Fibroblast of skin of right biceps (primary cell): ENCODE results near the gene TP73.
"Not testable (repeated sequence)": the region's sequence is repeated elsewhere in the genome, so short reads cannot be mapped to it uniquely, and the experiment has no call there.

Experiments used
- DNase-seq: peaks from one replicate; pipeline ENCODE4 v3.0.0-alpha.2; 2013

The TP73 gene

GRCh38 chr1:3618881-3619671 lies 33.2 kb upstream of the TP73 start:
- DNase-seq: peak; percentile 73

DNA sequence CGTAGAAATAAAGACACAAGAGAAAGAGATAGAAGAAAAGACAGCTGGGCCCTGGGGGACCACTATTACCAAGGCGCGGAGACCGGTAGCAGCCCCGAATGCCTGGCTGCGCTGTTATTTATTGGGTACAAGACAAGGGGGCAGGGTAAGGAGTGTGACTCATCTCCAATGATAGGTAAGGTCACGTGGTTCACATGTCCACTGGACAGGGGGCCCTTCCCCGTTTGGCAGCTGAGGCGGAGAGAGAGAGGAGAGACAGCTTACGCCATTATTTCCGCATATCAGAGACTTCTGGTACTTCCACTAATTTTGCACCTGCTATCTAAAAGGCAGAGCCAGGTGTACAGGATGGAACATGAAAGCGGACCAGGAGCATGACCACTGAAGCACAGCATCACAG lies 31.6 kb upstream of the TP73 start:
- no peak for DNase-seq

DNA sequence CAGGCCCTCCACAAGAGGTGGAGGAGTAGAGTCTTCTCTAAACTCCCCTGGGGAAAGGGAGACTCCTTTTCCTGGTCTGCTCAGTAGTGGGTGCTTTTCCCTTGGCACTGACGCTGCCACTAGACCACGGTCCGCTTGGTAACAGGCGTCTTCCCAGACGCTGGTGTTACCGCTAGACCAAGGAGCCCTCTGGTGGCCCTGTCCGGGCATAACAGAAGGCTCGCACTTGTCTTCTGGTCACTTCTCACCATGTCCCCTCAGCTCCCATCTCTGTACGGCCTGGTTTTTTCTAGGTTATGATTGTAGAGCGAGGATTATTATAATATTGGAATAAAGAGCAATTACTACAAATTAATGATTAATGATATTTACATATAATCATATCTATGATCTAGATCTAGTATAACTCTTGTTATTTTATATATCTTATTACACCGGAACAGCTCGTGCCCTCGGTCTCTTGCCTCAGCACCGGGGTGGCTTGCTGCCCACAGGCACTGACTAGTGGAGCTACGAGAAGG lies 31.1 kb upstream of the TP73 start:
- peak; percentile 31 for DNase-seq

GRCh38 chr1:3622102-3622501 lies 30.2 kb upstream of the TP73 start:
- DNase-seq: not testable (repeated sequence)

- DNase-seq: no peak
Measured at GRCh38 chr1:3623441-3624199, 28.7 kb upstream of the TP73 start.

DNA sequence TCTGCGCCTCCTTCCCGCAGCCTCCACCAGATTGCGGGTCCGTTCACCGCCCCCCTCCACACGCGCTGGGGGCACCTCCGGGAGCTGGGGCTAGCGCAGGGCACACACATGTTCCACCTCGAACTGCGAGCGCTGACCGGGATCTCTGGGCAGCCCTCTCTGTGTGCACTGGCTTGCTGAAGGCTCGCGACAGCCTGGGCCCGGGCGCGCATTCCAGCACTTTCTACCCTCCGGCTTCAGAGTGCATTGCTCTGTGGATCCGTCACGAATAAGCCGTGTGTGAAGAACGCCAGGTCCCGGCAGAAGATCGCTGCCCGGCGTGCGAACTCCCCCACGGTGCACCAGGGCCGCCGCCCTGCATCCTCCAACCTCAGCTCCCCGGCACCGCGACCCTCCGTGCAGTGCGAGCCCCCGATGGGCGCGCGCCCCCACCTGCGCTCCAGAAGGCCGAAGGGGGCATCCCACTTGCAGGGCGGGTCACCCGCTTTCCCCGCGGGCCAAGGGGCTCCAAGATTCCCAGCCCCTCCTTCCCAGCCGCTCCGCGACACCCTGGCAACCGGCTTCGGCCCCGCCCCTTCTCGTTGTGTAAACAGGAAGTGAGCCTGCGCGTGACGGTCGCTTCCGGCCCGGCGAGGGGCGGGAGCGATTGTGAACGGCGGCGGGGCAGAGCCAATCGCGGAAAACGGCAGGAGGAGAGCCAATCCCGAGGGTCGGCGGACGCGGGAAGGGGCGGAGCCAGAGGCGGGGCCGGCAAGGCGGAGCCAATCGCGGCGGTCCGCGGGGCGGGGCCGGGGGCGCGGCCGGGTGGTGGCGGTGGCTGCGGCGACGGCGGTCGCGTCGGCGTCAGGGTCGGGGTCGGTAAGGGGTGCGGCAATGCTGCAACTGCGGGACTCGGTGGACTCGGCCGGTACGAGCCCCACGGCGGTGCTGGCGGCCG lies 27.8 kb upstream of the TP73 start, which contains the start of gene TPRG1L:
TSS of gene TPRG1L (plus strand) at position 816 of the 937 bp plus-strand sequence. CDS start at position 874, 58 bp downstream.
- peak; percentile 94 for DNase-seq

DNA sequence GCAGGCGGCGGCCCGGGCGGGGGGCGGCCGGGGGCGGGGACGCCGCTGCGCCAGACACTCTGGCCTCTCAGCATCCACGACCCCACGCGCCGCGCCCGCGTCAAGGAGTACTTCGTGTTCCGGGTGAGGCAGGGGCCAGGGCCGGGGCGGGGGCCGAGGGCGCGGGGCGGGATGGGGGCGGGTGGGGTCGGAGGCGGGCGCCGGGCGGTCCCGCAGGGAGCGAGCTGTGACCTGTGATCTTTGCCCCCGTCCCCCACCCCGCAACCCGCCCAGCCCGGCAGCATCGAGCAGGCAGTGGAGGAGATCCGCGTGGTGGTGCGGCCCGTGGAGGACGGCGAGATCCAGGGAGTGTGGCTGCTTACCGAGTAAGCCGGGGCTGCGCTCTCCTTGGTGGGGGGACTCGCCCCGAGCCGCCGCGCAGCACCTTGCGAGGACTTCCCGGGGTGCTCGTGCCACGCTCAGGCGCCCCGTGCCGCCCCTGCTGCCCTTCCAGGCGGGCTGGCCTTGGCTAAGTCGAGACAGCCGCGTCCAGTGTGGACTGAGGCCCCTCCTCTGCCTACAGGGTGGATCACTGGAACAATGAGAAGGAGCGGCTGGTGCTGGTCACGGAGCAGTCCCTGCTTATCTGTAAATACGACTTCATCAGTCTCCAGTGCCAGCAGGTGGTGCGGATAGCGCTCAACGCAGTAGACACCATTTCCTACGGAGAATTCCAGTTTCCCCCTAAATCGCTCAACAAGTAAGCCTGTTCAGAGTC lies 27.0 kb upstream of the TP73 start:
- DNase-seq: no peak

DNA sequence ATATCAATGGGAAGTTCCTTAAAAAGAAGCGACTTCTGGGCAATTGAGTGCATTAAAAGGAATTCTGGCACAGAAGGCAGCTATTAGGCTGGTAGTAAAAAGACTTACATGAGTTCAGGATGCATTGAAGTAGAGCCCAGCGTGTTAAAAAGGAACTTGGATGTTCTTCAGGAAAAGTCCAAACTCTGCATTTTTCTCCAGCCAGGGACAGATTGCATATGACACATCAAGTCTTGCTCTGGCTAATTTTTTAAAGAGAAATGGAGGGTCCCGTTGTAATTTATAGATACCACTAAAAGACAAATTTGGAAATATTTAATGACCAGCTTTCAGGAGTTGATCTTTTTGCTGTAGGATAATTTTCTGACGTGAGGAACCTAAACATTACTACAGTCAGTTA lies 26.3 kb upstream of the TP73 start:
- DNase-seq: no peak

- DNase-seq: no peak
Measured at GRCh38 chr1:3627515-3628253, 24.6 kb upstream of the TP73 start.

GRCh38 chr1:3628445-3628844 lies 23.9 kb upstream of the TP73 start:
- DNase-seq: no peak

- DNase-seq: no peak
Measured at GRCh38 chr1:3629561-3630160, 22.7 kb upstream of the TP73 start.

DNA sequence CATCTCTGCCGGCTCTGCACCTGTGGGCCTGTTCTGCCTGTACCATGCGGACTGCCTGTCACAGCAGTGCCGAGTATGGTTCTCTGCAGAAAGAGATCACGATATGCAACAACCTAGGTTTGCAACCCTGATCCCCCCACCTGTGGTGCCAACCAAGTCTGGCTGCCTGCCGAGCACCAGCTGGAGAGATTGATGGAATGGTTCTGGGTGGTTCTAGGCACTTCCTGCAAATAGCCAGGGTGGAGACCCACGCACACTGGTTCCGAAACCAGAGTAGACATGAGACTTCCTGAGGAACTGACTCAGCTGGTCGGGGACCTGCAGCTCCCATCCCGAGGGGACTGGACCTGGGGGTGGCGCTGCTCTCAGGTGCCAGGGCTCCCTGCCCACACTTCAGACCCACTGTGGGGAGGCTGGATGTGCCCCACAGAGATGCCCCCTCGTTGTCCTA lies 22.1 kb upstream of the TP73 start:
- DNase-seq: no peak

DNA sequence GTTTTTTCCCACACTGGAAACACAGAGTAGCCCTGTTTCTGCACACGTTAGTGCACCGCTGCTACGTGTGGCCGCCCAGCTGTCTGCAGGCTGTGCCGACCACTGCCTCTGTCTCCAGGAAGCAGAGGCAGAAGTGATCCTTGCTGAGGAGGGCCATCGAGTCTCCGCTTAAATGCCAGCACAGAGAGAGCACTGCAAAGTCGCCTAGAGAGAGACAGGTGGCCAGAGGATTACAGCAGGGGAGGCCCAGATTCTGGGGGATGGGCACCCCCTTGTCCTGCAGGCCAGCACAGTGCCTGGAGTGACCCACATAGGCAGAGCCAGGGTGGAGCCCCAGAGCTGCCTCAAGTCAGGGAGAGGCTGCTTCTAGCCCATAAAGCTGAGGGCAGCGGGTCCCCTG lies 21.4 kb upstream of the TP73 start:
- no peak for DNase-seq

DNA sequence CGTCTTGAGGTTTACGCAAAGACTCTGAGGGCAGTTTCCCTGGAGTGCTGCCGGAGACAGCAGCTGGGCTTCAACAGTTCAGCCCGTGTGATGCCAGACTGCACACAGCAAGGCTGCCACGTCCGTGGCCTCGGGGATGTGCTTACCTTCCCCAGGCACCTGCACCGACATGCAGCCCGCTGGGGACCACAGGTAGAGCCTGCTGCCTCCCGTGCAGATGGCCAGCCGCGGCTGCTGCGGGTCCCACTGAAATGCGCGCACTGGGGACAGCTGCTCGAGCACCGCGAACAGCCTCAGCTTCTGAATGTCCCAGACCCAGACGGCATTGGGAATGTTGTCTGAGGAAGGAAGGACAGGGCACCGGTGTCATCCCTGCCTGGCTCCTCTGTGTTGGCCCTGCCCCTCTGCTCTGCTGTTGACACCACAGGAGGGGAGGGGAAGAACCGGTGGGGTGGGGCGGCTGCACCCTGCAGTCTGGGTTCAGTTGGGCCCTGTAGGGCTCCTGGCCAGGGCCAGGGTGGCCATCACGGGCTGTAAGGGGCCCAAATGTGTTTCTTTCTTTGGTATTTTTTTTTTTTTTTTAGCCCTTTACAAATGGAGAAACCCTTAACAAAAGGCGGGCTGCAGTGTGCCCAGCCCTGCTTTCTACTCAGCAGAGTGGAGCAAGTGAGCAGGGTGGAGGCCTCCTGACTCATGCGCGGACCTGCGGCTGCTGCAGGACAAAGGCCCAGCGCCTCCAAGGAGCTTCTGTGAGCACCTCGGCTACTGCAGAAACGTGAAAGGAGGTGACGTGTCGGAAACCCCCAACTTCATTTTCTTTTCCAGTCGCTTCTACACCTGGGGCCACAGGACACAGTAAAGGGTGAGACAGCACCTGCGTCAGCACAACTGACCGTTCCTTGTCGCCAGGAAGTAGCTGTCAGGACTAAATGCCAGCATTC lies 20.7 kb upstream of the TP73 start:
- DNase-seq: no peak

DNA sequence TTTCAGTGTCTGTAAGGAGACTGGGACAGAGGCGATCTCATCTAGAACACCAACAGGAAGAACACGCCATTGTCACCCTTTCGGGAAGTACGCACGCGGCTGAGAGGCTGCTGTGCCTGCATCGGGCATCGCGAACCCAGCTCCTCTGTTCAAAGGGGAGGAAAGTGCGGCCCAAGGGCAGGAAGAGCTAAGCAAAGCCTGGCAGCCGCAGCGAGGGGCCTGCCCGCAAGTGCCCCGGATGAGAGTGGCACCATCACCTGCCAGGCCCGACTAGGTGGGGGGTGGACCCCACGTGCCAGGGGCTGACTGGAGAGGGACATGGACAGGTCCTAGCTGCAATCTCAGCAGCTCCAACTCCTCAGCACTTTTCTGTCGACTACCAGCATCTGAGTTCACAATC lies 20.0 kb upstream of the TP73 start:
- DNase-seq: no peak

DNA sequence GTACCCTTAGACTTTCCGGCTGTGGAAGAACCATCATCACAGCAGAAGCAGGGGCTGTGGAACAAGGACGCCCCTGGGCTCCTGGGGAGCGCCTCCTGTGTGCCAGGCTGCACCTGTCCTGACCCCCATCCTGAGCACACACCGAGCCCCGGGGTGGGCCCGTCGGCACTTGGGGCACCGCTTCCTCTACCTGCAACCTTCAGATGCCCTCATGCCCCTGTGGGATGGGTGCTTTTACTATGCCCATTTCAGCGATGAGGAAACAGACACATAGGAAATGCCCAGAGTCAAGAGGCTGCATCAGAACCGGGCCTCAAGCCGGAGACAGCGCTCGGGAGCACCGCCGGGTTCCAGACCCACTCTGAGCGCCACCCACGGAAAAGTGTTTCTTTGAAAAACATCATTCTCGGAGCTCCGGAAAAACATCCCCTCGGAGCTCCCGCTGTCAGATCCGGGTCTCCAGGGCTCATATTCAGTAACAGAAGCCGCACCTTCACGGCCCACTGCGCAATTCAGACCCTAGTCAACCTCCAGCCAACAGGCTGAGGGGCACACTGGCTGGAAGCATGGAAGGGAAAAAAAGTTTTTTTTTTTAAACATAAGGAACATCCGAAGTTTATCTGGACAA lies 19.5 kb upstream of the TP73 start:
- DNase-seq: no peak

DNA sequence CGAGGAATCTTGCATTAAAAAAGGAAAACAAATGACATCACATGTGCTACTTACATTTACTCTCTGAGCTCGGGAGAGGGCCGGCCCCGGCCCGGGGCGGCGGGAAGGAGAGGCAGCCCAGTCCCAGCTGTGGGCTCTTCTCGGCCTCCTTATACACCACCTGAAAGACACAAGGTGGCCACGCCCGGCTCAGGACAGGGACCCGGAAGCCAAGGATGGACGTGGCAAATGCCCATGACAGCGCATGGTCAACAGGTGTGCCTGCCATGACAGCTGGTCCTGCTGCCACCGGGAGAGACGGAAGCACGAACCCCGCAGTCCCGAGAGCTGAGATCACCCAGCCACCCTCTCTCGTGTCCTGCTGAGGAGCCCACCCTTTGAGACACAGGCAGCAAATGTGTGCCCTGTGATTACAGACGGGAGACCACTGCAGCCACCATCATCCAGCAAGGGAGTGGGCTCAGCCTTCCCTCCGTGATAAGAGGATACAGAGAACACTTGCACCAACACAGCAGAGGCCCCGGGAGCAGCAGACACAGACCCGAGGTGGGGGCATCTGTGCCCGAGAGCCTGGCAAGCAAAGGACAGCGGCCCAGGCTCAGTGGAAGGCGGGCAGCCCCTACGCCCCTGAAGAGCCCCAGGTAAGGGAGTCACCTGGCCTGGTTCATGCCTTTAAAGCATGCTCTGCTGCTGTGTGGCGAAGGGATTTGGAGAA lies 18.8 kb upstream of the TP73 start:
- no peak for DNase-seq

DNA sequence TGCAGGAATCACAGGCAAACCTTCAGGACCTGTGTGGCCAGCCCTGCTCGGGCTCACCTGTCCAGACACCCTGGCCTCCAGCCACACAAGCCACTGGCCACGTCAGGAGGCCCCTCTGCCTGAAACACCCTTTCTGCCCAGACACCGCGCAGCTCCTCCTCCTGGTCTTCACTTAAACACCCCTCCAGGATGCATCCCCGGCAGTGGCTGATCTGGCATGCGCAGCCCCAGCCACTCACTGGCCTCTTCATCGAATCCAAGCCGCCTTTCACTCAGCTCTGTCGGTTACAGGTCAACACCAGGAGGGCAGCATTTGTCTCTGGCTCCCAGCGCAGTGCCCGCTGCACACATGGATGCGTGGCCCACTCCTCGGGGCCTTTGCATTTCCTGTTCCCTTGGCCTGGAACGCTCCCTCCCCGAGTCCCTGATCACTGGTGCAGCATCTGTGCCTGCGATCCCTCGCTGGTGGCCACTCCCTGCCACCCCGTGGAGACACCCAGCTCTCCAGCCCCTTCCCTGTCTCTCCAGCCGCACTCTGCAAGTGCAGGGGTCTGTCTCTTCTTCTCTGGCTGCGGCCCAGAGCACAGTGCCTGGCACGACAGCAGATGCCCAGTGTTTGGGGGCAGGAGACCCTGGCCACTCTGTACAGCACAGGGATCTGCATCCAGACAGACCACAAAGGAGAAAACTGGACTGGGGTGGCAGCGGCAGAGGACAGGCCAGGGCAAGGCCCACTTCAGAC lies 18.1 kb upstream of the TP73 start:
- DNase-seq: no peak
